Measurements from ENCODE around the gene SUSD2.

DNA sequence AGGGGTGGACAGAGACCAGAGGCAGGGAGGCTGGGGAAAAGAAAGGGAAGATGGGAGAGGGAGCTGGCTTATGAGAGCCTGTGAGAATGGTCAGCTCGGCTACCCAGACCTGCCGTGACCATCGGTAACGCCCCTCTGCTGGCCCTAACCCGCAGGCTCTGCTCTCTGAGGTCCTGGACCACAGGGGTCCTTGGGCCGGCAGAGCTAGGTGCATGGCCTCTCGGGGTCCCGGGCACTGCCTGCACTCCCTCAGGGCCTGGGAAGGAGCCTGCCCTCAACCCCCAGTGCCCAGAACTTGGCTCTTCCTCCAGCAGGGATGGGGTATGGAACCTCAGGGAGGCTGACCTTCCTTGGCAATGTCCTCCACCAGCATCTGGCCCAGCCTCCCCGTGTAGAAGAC lies 50.4 kb downstream of the SUSD2 start:
- TF ChIP-seq CTCF (conservative IDR thresholded peaks at IDR 0.05 in 1 of 2, IDR thresholded peaks at IDR 0.05 in 1 of 2; ENCODE audit: low read depth in 1 of 2, low read length in 2 of 2) (no peak), EZH2 (IDR thresholded peaks at IDR 0.05; ENCODE audit: low read length, missing control alignments) (no peak)
